HL-60 (cell line): ENCODE measurements around the gene ATP1A1.

Source experiments
- CTCF ChIP-seq: IDR thresholded peaks from one replicate; pipeline ENCODE4 v1.5.1; 2011; ENCODE audit warnings: low read length, control low read depth, inconsistent platforms; ENCODE audit not compliant: insufficient read depth
- POLR2AphosphoS5 ChIP-seq: IDR thresholded peaks from 2 replicates; pipeline ENCODE4 v1.6.1; 2012; ENCODE audit warnings: low read depth
- REST ChIP-seq: IDR thresholded peaks from 2 replicates; pipeline ENCODE4 v1.6.1; 2012; ENCODE audit warnings: low read depth; ENCODE audit not compliant: insufficient replicate concordance
- SPI1 ChIP-seq: IDR thresholded peaks from 2 replicates; pipeline ENCODE4 v1.6.1; 2012; ENCODE audit warnings: low read depth, mild to moderate bottlenecking, borderline replicate concordance

- no peak for TF ChIP-seq CTCF
- TF ChIP-seq REST: no peak
- TF ChIP-seq POLR2AphosphoS5: no peak
- no peak for TF ChIP-seq SPI1
Measured at GRCh38 chr1:116353155-116353554, 19.9 kb upstream of the ATP1A1 start.
